Endothelial cell of hepatic sinusoid (primary cell): ENCODE results near the gene TAF7.
"Not testable (repeated sequence)": the region's sequence is repeated elsewhere in the genome, so short reads cannot be mapped to it uniquely, and the experiment has no call there.

Experiments
- in situ Hi-C: cut with HindIII; loops from 2 replicates; pipeline ENCODE4 v1.10.0; 2017; ENCODE audit warnings: low sequenced_read_pairs

Gene TAF7

GRCh38 chr5:141320225-141321169 lies at the start of gene TAF7:
TAF7 (minus strand) TSS chr5:141320784; CDS start chr5:141320044, 740 bp downstream.
- in situ Hi-C loops = no loop called here

- in situ Hi-C loops = no loop called here
These were observed 45.7 kb upstream of the TAF7 start for GRCh38 chr5:141366016-141366896.

- in situ Hi-C loops = no loop called here
These were observed 43.5 kb upstream of the TAF7 start, which contains the start of gene PCDHGA5 for GRCh38 chr5:141363952-141364660. PCDHGA5 (plus strand) TSS chr5:141364162; CDS start chr5:141364331, 169 bp downstream.

GRCh38 chr5:141362719-141363118 lies 42.1 kb upstream of the TAF7 start:
- in situ Hi-C loops = no loop called here

GRCh38 chr5:141360685-141361084 lies 40.1 kb upstream of the TAF7 start:
- in situ Hi-C loops = no loop called here

GRCh38 chr5:141359790-141360426 lies 39.3 kb upstream of the TAF7 start, which contains the start of gene PCDHGB2:
PCDHGB2 (plus strand) TSS chr5:141359994; CDS start chr5:141360136, 142 bp downstream.
- in situ Hi-C loops = no loop called here

GRCh38 chr5:141356950-141357349 lies 36.4 kb upstream of the TAF7 start:
- in situ Hi-C loops = no loop called here

- in situ Hi-C loops = no loop called here
These were observed 35.5 kb upstream of the TAF7 start for GRCh38 chr5:141356133-141356532.

GRCh38 chr5:141355641-141356040 lies 35.1 kb upstream of the TAF7 start:
- in situ Hi-C loops = no loop called here

GRCh38 chr5:141354900-141355469 lies 34.4 kb upstream of the TAF7 start, which contains the start of gene PCDHGA4:
PCDHGA4 (plus strand) TSS chr5:141355021; CDS start chr5:141355108, 87 bp downstream.
- in situ Hi-C loops = no loop called here

- in situ Hi-C loops = no loop called here
These were observed 31.0 kb upstream of the TAF7 start for GRCh38 chr5:141351591-141351990.

GRCh38 chr5:141349917-141350619 lies 29.5 kb upstream of the TAF7 start, which contains the start of gene PCDHGB1:
PCDHGB1 (plus strand) TSS chr5:141350099; CDS start chr5:141350261, 162 bp downstream.
- in situ Hi-C loops = no loop called here

GRCh38 chr5:141346017-141346416 lies 25.4 kb upstream of the TAF7 start:
- in situ Hi-C loops = not testable (repeated sequence)

GRCh38 chr5:141345327-141345726 lies 24.7 kb upstream of the TAF7 start:
- in situ Hi-C loops = no loop called here

- in situ Hi-C loops = no loop called here
These were observed 23.4 kb upstream of the TAF7 start for GRCh38 chr5:141343953-141344463.

GRCh38 chr5:141343242-141343952 lies 22.8 kb upstream of the TAF7 start, which contains the start of gene PCDHGA3:
PCDHGA3 (plus strand) TSS chr5:141343829; CDS start chr5:141344034, 205 bp downstream.
- in situ Hi-C loops = no loop called here

- in situ Hi-C loops = no loop called here
These were observed 22.2 kb upstream of the TAF7 start for GRCh38 chr5:141342773-141343172.

GRCh38 chr5:141340781-141341354 lies 20.3 kb upstream of the TAF7 start:
- in situ Hi-C loops = not testable (repeated sequence)
